Breast epithelium (tissue), 3 donors: Measurements from ENCODE around the gene FBLN2.

Experiments used
- CTCF ChIP-seq, 3 donors: fragments of 450-650 bp; IDR thresholded peaks; one replicate each; pipeline ENCODE4 v1.5.1; 2016 to 2017; ENCODE audit warnings: antibody characterized with exemption in 3 of 3, mild to moderate bottlenecking in 3 of 3, moderate library complexity in 3 of 3
- POLR2A ChIP-seq: fragments of 450-650 bp; IDR thresholded peaks from one replicate; pipeline ENCODE4 v1.6.1; 2016; ENCODE audit warnings: antibody characterized with exemption, mild to moderate bottlenecking, moderate library complexity

- TF ChIP-seq POLR2A (no peak), CTCF (IDR thresholded peaks at IDR 0.05) (no peak)
Observed at GRCh38 chr3:13506239-13506638, 42.7 kb upstream of the FBLN2 start.
